ENCODE data around the gene EBI3. TPM values are rescaled to one million over a fixed set of nuclear protein-coding genes. Genes with fewer than 3 reads are reported as not detected.
"Not testable (repeated sequence)": the region's sequence is repeated elsewhere in the genome, so short reads cannot be mapped to it uniquely, and the experiment has no call there.

Gene EBI3
- total and polyA plus RNA-seq, 9 donors: 0.52 to 1.7 (median 0.68) TPM

- DNase-seq: not testable (repeated sequence)
Measured at GRCh38 chr19:4286141-4286540, 56.8 kb downstream of the EBI3 start.

More at GRCh38 chr19:4286141-4286540, 56.8 kb downstream of the EBI3 start:
- H3K36me3 ChIP-seq (ENCODE audit: control insufficient read depth, insufficient read depth, low read length): peaks cover 25% of the 10 kb centered on the region
- H3K27me3 ChIP-seq (ENCODE audit: control insufficient read depth, insufficient read depth, low read length); H3K9me3 ChIP-seq (replicated peaks; ENCODE audit: control insufficient read depth, low read depth, low read length); H3K4me3 ChIP-seq (ENCODE audit: low read length); H3K27ac ChIP-seq (ENCODE audit: low read length); H3K4me1 ChIP-seq (ENCODE audit: control insufficient read depth, insufficient read depth, low read length): not testable (repeated sequence)
- 90% methylated on average over 4 of the region's 4 CpGs for WGBS (ENCODE audit: insufficient coverage)

Other genes starting within 250 kb of the EBI3 start
- gene EEF2, start 244.1 kb upstream of the EBI3 start, total RNA-seq: 3,013 TPM
- 1,000 to 10,000 TPM; 2,533 to 3,060 (median 2,684) TPM for gene EEF2, start 244.1 kb upstream of the EBI3 start, polyA plus RNA-seq (ENCODE audit: insufficient read depth in 1 of 8, insufficient read length in 8 of 8, low replicate concordance in 1 of 8)
- 18.1 TPM for gene PIAS4, start 221.8 kb upstream of the EBI3 start, total RNA-seq
- gene PIAS4, start 221.8 kb upstream of the EBI3 start, polyA plus RNA-seq (ENCODE audit: insufficient read depth in 1 of 8, insufficient read length in 8 of 8, low replicate concordance in 1 of 8): 10 to 100 TPM; 14.7 to 26.2 (median 23.8) TPM
- gene ZBTB7A, start 162.6 kb upstream of the EBI3 start, total RNA-seq: 4.2 TPM
- gene ZBTB7A, start 162.6 kb upstream of the EBI3 start, polyA plus RNA-seq (ENCODE audit: insufficient read depth in 1 of 8, insufficient read length in 8 of 8, low replicate concordance in 1 of 8): 10 to 100 TPM in 1 of 8 donors, 1 to 10 TPM in 7; 6.8 to 10.9 (median 8.5) TPM
- gene MAP2K2, start 105.4 kb upstream of the EBI3 start, total RNA-seq: 97.0 TPM
- 100 to 1,000 TPM; 104 to 137 (median 118) TPM for gene MAP2K2, start 105.4 kb upstream of the EBI3 start, polyA plus RNA-seq (ENCODE audit: insufficient read depth in 1 of 8, insufficient read length in 8 of 8, low replicate concordance in 1 of 8)
- not detected for gene CREB3L3, start 75.9 kb upstream of the EBI3 start, total RNA-seq
- gene CREB3L3, start 75.9 kb upstream of the EBI3 start, polyA plus RNA-seq (ENCODE audit: insufficient read depth in 1 of 8, insufficient read length in 8 of 8, low replicate concordance in 1 of 8): 1 to 10 TPM in 1 of 8 donors, under 1 TPM in 2, not detected in 5; 0.16 to 5.8 (median 0.99) TPM
- gene SIRT6, start 47.0 kb upstream of the EBI3 start, total RNA-seq: 6.0 TPM
- gene SIRT6, start 47.0 kb upstream of the EBI3 start, polyA plus RNA-seq (ENCODE audit: insufficient read depth in 1 of 8, insufficient read length in 8 of 8, low replicate concordance in 1 of 8): 10 to 100 TPM; 10.5 to 17.1 (median 12.2) TPM
- 0.58 TPM for gene ANKRD24, start 46.8 kb upstream of the EBI3 start, total RNA-seq
- gene ANKRD24, start 46.8 kb upstream of the EBI3 start, polyA plus RNA-seq (ENCODE audit: insufficient read depth in 1 of 8, insufficient read length in 8 of 8, low replicate concordance in 1 of 8): 1 to 10 TPM in 5 of 8 donors, under 1 TPM in 3; 0.79 to 2.5 (median 1.1) TPM
- 15.0 TPM for gene YJU2, start 17.6 kb downstream of the EBI3 start, total RNA-seq
- gene YJU2, start 17.6 kb downstream of the EBI3 start, polyA plus RNA-seq (ENCODE audit: insufficient read depth in 1 of 8, insufficient read length in 8 of 8, low replicate concordance in 1 of 8): 10 to 100 TPM; 14.2 to 16.0 (median 15.1) TPM
- gene SHD, start 49.7 kb downstream of the EBI3 start, total RNA-seq: 40.1 TPM
- gene SHD, start 49.7 kb downstream of the EBI3 start, polyA plus RNA-seq (ENCODE audit: insufficient read depth in 1 of 8, insufficient read length in 8 of 8, low replicate concordance in 1 of 8): 100 to 1,000 TPM in 4 of 8 donors, 10 to 100 TPM in 4; 89.5 to 139 (median 97.6) TPM
- 0.71 TPM for gene TMIGD2, start 72.9 kb downstream of the EBI3 start, total RNA-seq
- gene TMIGD2, start 72.9 kb downstream of the EBI3 start, polyA plus RNA-seq (ENCODE audit: insufficient read depth in 1 of 8, insufficient read length in 8 of 8, low replicate concordance in 1 of 8): under 1 TPM; 0.21 to 0.94 (median 0.47) TPM
- gene FSD1, start 75.1 kb downstream of the EBI3 start, total RNA-seq: 0.71 TPM
- 1 to 10 TPM in 7 of 8 donors, under 1 TPM in 1; 0.99 to 3.2 (median 2.4) TPM for gene FSD1, start 75.1 kb downstream of the EBI3 start, polyA plus RNA-seq (ENCODE audit: insufficient read depth in 1 of 8, insufficient read length in 8 of 8, low replicate concordance in 1 of 8)
- gene STAP2, start 109.3 kb downstream of the EBI3 start, total RNA-seq: 4.8 TPM
- gene STAP2, start 109.3 kb downstream of the EBI3 start, polyA plus RNA-seq (ENCODE audit: insufficient read depth in 1 of 8, insufficient read length in 8 of 8, low replicate concordance in 1 of 8): 10 to 100 TPM in 1 of 8 donors, 1 to 10 TPM in 7; 3.9 to 10.8 (median 5.4) TPM
- gene MPND, start 114.0 kb downstream of the EBI3 start, total RNA-seq: 4.8 TPM
- 10 to 100 TPM; 14.0 to 19.4 (median 16.3) TPM for gene MPND, start 114.0 kb downstream of the EBI3 start, polyA plus RNA-seq (ENCODE audit: insufficient read depth in 1 of 8, insufficient read length in 8 of 8, low replicate concordance in 1 of 8)
- gene SH3GL1, start 171.0 kb downstream of the EBI3 start, total RNA-seq: 29.1 TPM
- 10 to 100 TPM; 54.9 to 77.9 (median 69.8) TPM for gene SH3GL1, start 171.0 kb downstream of the EBI3 start, polyA plus RNA-seq (ENCODE audit: insufficient read depth in 1 of 8, insufficient read length in 8 of 8, low replicate concordance in 1 of 8)
- gene CHAF1A, start 173.1 kb downstream of the EBI3 start, total RNA-seq: 7.6 TPM
- 10 to 100 TPM; 10.4 to 19.3 (median 13.6) TPM for gene CHAF1A, start 173.1 kb downstream of the EBI3 start, polyA plus RNA-seq (ENCODE audit: insufficient read depth in 1 of 8, insufficient read length in 8 of 8, low replicate concordance in 1 of 8)
- 64.9 TPM for gene UBXN6, start 228.3 kb downstream of the EBI3 start, total RNA-seq
- 100 to 1,000 TPM in 2 of 8 donors, 10 to 100 TPM in 6; 77.0 to 127 (median 89.0) TPM for gene UBXN6, start 228.3 kb downstream of the EBI3 start, polyA plus RNA-seq (ENCODE audit: insufficient read depth in 1 of 8, insufficient read length in 8 of 8, low replicate concordance in 1 of 8)
- gene HDGFL2, start 242.8 kb downstream of the EBI3 start, total RNA-seq: 35.0 TPM
- 10 to 100 TPM; 66.3 to 97.7 (median 84.3) TPM for gene HDGFL2, start 242.8 kb downstream of the EBI3 start, polyA plus RNA-seq (ENCODE audit: insufficient read depth in 1 of 8, insufficient read length in 8 of 8, low replicate concordance in 1 of 8)